Stimulated activated CD4-positive, alpha-beta T cell treated with anti-CD3 and anti-CD28 coated beads, Interleukin-12 subunit alpha, Interleukin-12 subunit beta, amount 100 ng/mL, for 4 hours (primary cell): ENCODE measurements around the gene UBE2R2.
"Not testable (repeated sequence)": the region's sequence is repeated elsewhere in the genome, so short reads cannot be mapped to it uniquely, and the experiment has no call there.

Experiments
- DNase-seq: peaks from one replicate; pipeline ENCODE4 v3.0.0-alpha.2; 2020

Gene UBE2R2, protein sequence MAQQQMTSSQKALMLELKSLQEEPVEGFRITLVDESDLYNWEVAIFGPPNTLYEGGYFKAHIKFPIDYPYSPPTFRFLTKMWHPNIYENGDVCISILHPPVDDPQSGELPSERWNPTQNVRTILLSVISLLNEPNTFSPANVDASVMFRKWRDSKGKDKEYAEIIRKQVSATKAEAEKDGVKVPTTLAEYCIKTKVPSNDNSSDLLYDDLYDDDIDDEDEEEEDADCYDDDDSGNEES

DNA sequence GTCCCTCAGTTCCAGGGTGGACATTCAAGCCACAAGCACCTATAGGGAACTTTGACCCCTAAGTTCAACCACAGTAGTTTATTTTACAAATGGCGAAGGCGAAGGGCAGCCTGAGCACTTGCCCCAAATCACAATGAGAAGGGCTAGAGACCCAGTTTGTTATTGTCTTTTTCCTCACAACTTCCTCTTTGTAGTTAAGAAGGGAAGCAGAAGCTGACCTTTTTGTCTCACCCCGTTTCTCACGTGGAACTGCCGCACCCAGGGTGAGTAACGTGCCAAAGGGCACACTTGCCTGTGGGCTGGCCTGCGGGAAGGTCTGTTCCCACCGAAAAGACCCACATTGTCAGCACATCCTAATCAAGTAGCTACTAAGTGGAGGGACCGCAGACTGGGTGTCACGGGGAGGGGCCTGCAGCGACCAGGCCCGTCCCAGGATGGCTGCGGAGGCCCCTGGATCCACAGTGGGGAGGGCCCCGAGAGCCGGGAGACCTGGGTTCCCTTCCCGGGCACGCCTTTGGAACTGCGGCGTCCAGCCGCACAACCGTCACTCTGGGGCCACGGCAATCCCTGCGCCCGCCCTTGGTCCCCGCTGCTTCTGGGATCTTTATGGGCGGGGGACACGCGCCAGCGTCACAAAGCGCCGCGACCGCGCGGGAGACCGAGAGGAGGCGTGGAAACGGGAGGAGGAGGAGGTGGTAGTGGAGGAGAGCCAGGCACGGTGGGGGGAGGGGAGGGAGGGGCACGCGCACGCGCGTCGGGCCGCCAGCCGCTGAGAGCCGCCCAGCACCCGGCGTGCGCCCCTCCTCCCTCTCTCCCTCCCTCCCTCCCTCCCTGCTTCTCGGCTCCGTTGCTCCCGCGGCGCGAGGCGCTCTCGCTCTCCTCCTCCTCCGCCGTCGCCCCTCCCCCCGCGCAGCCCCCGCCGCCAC, at the start of gene UBE2R2:
UBE2R2 (plus strand) TSS at position 834 of the 926 bp plus-strand sequence. CDS start 598 bp downstream, outside the sequence.
- peak; percentile 93 for DNase-seq

DNA sequence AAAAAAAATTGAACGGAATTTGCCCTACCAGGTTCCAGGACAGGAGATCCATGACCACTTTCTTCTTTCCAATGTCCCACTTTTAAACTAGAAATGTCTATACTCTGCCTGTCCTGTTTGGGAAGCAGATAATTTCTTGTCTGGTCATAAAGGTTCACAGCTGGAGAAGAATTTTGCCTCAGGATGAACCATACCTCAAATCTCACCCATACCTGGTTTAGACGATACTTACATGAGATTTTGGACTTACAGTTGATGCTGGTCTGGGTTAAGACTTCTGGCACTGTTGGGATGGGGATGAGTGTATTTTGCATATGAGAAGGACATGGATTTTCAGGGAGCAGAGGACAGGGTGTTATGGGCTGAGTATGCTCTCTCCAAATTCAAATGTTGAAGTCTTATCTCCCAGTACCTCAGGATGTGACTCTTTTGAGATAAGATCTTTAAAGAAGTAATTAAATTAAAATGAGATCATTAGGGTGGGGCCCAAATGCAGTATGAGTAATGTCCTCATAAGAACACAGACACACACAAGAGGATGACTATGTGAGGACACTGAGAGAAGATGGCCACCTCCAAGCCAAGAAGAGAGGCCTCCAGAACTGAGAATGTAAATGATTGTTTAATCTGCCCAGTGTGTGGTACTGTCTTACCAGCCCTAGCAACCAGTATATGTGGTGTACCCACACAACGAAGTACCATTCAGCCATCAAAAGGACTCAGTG, 46.6 kb upstream of the UBE2R2 start:
- not testable (repeated sequence) for DNase-seq

DNA sequence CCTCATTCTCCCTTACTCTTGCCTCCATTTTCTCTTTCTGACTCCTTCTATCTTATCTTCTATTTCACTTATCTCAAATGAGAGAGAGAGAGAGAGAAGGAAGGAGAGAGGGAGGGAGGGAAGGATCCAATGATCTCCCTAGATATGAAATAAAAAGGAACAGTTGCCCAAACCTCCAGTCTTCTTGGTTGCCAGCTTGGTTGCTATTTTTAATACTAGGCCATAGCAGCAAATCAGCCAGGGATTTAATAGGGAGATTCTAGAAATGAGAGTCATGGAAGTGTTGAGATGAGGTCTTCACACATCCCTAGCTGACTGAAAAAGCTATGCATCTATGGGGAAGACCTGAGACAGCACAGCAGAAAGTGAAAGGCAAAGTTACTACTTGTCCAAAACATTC, 43.8 kb upstream of the UBE2R2 start:
- not testable (repeated sequence) for DNase-seq

DNA sequence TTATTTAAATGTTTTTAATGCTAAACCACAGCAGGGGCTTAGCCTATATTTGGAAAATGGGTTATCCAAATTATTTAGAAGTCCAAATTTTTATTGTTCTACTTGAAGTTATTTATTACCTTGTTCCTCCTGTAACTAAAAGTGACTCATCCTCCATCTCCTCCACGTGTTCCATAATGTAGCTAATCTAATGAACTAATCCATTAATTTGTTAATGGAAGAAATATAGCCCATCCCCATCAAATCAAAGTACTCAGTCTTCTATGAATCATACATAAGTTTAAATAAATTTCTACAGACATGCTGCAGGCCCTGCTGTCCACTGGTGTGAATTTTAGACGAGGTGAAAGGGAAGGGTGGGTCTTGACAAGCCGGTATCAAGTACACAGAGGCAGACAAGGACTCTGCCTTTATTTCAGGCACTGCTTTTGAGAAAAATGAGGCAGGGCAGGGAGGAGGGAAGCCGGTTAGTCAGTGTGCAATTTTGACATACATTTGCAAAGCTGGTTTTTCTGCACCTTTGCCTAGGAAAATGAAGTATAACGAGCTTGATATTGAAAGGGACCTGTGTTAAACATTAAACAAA, 42.8 kb upstream of the UBE2R2 start:
- DNase-seq = not testable (repeated sequence)

- DNase-seq = no peak
Observed at GRCh38 chr9:33776578-33776977, 40.4 kb upstream of the UBE2R2 start.

DNA sequence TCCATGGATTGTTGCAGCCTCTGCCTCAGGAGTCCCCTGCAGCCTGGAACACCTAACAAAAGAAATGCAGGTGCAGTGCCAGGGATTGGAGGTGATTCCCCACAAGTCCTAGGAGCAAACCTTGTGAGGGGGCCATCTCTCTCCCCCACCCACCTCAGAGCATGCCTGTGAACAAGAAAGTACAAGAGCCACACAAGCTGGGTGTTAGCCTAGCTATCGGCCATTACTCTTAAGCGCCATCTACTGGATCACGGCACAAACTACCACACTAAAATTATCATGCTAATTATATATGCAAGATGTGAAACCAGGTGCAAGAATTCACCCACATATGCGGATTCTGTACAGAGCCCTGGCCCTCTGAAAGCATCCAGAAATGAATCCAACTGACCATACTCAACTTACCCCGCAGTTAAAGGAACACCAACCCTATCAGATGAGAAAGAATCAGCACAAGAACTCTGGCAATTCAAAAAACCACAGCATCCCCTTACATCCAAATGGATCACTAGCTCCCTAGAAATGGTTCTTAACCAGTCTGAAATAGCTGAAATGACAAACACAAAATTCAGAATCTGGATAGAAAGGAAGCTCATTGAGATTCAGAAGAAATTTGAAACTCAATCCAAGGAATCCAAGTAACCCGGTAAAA, 38.1 kb upstream of the UBE2R2 start:
- peak; percentile 11 for DNase-seq

DNA sequence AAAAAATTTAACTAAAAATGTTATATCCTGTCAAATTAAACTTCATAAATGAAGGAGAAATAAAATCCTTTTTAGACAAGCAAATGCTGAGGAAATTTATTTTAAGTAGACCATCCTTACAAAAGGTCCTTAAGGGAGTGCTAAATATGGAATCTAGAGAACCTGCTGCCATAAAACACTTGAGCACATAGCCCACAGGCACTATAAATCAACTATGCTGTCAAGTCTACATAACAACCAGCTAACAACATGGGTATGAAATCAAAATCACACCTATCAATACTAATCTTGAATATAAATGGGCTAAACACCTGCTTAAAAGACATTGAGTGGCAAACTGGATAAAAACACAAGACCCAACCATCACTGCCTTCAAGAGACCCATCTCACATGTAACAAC, 36.7 kb upstream of the UBE2R2 start:
- DNase-seq = no peak

DNA sequence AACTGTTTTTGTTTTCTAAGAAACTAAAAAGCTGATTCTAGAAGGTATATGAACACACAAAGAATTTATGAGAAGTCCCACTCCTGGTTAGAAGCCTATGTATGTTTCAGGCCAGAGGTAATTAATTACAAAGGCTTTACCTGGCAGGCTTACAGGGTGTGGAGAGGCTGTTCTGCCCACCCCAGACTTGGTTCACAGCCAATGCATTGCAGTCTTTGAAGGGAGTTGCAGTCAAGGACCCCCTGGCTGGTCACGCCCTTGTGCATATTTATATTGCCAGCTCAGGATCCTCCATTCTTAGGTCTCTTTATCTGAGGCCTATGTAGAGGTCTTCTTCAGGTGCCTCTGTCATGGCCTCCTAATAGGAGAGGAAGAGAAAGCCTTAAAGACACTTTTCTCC, 35.2 kb upstream of the UBE2R2 start:
- no peak for DNase-seq

DNA sequence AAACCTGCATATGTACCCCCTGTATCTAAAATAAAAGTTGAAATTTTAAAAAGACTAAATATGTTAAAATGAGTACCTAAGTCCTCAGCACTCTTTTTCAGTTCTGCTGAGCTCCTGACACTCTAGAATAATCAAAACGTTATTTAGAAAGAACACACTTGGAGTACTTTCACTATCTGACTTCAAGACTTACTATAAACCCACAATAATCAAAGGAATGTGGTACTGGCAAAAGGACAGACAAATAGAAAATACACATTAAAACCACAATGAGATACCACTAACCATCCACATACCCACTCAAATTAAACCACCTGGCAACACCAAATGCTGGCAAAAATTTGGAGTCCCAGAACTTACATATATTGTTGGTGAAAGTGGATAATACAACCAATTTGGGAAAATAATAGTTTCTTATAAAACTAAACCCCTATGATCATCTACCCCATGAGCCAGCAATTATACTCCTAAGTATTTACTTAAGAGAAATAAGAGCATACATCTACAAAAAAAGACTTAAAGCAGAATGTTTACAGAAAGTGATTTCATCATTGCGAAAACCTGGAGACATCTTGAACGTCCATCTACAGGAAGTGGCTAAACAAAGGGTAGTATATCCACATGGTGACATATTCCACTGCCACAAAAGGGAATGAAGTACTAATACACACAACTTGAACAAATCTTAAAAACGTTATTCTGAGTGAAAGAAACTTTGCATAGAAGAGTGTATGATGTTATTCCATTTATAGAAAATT, 34.4 kb upstream of the UBE2R2 start:
- no peak for DNase-seq

- no peak for DNase-seq
Observed at GRCh38 chr9:33785914-33786313, 31.0 kb upstream of the UBE2R2 start.

DNA sequence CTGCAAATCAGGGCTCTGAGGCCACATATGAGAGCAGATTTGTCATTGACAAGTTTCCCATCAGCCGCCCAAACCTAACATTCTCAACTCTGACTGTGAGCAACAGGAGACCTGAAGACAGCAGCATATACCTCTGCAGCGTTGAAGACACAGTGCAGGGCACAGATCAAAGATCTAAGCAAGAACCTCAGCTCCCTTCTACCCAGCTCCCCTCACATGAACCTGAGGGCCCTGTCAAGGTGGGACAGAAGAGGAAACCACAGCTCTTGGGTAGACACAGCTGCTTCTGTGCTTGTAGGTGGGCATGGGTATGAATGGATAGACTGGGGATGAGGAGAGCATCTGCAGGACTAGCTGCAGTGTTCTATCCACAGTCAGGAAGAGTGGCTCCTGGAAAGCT, 30.3 kb upstream of the UBE2R2 start:
- no peak for DNase-seq

DNA sequence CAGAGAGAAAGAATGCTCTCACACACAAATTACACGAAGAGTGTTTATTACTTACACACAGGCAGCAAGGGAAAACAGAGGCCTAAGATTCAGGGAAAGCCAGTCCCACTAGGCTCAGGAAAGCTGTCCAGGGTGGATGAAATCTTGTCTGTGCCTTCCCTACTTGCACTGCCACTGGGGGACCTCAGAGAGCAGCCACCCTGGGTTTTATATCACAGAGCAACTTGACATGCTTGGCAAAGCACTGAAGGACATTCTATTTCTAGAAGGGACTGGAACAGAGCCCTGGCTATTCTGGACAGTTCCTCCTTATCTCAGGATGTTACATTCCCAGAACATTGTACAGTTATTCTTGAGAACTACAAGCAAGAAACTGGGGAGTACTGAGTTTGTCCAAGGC, 29.1 kb upstream of the UBE2R2 start:
- no peak for DNase-seq

- not testable (repeated sequence) for DNase-seq
Observed at GRCh38 chr9:33789429-33789828, 27.5 kb upstream of the UBE2R2 start.

DNA sequence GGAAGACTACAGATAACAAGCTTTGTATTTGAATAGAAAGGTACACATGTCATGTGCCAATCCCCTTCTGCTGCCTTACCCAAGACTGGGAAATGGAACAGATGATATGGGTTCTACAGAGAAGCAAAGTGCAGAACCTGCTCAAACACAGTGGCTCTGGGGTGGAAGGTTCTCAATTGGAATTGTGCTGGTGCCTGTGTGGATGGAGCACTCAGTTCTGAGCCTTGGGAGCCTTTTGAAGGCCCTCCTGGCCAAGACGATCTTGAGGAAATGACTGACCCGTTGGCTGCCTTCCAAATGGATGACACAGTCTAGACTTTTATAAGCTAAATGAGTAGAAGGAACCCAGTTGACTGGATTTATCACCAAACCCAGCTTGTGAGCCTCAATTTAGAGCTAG, 25.8 kb upstream of the UBE2R2 start:
- no peak for DNase-seq

GRCh38 chr9:33793496-33793895, 23.5 kb upstream of the UBE2R2 start:
- not testable (repeated sequence) for DNase-seq

GRCh38 chr9:33794560-33794959, 22.4 kb upstream of the UBE2R2 start:
- no peak for DNase-seq

DNA sequence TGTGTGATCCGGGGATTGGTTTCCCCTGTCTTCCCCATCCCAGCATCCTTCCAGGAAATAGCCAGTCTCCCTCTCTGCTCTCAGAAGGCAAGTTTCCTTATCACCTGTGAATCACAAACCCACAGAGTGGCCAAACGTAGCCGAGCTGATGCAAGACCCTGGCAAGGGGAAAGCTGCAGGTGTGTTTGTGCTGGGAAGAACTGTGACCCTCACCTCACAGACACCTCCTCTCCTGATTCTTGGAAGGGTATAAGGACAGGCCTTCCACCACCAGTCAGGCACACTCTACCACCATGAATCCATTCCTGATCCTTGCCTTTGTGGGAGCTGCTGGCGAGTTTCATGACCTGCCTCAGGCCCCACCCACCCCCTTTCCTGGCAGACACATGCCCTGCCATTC, 21.7 kb upstream of the UBE2R2 start, which contains the start of gene PRSS3:
PRSS3 (plus strand) TSS at position 281 of the 400 bp plus-strand sequence; CDS start at position 294, 13 bp downstream.
- DNase-seq = no peak

- no peak for DNase-seq
Observed at GRCh38 chr9:33795819-33796218, 21.1 kb upstream of the UBE2R2 start.

DNA sequence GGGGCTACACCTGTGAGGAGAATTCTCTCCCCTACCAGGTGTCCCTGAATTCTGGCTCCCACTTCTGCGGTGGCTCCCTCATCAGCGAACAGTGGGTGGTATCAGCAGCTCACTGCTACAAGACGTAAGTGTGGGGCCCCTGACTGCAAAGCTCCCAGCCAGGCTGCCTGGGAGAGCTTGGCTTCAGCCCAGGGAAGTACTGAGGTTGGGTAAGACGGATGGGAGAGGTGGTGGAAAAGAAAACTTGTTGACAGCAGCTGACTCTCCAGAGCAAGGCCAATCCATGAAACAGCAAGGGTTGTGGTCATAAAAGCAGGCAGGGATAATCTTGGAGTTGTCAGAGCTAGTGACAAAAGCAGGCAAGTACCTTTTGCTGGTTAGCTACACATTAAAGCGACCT, 20.3 kb upstream of the UBE2R2 start:
- DNase-seq = not testable (repeated sequence)

DNA sequence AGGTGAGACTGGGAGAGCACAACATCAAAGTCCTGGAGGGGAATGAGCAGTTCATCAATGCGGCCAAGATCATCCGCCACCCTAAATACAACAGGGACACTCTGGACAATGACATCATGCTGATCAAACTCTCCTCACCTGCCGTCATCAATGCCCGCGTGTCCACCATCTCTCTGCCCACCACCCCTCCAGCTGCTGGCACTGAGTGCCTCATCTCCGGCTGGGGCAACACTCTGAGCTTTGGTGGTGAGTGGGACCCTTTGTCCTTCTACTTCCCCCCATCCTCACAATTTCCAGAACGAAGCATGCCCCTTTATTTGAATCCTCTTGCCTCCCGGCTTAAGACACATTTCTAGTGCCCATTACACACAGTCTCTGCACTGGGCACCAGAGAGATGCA, 19.1 kb upstream of the UBE2R2 start:
- DNase-seq = no peak

GRCh38 chr9:33798545-33798944, 18.4 kb upstream of the UBE2R2 start:
- DNase-seq = no peak
